Measurements from ENCODE around the gene E2F4. TPM values are rescaled to one million over a fixed set of nuclear protein-coding genes. Genes with fewer than 3 reads are reported as not detected.
A peak's percentile ranks its signal among the peaks of the same experiment; 100 is the strongest.

E2F4 gene
- polyA plus RNA-seq, 1 donor (not counting 4 experiments of a cell fraction or from before 2014, with no cell fraction given), result 64.7 TPM

DNA sequence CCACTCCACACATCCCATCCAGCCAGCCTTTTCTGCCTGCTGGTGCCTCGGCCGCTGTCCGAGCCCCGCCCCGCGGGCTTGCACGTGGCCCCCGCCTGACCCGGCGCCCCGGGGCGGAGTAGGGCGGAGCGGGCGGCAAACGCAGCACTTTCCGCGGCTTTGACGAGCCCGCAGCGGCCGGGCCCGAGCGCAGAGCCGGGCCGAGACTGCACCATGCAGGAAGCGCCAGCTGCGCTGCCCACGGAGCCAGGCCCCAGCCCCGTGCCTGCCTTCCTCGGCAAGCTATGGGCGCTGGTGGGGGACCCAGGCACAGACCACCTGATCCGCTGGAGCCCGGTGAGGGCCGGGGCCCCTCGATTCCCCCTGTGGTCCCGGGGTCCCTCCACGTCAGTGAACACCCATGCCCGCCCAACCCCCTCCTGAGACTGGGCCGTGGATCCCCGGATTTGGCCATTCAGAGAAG, 27.3 kb upstream of the E2F4 start, which contains the start of gene HSF4:
Gene HSF4 (plus strand): TSS at position 147 of the 463 bp plus-strand sequence. CDS start 67 bp downstream, at position 214.
- H3K4me1 ChIP-seq (ENCODE audit: control insufficient read depth, extremely low read depth, insufficient read depth, low read length), result peaks cover 25% of the 10 kb centered on the region
- peak within 1 kb of the TSS; percentile 36 for H2AFZ ChIP-seq (ENCODE audit: control insufficient read depth, low read length)
- H3K9me1 ChIP-seq (ENCODE audit: control insufficient read depth, extremely low read depth, insufficient read depth, low read length), result no peaks in the 10 kb centered on the region
- H3K79me2 ChIP-seq (ENCODE audit: control insufficient read depth, insufficient read depth, low read length), result no peaks in the 10 kb centered on the region
- dilution Hi-C loops (cut with MboI; ENCODE audit: extremely low pct_ligation_motif_present, low sequenced_read_pairs), result no loop called here
- no peaks in the 10 kb centered on the region for H3K36me3 ChIP-seq (ENCODE audit: control insufficient read depth in 2 of 2, extremely low read depth in 1 of 2, insufficient read depth in 2 of 2, low read length in 2 of 2)
- peaks cover 7% of the 10 kb centered on the region for H3K27me3 ChIP-seq (ENCODE audit: control insufficient read depth, extremely low read depth, insufficient read depth, low read length)
- H3K4me2 ChIP-seq (ENCODE audit: control insufficient read depth, extremely low read depth, insufficient read depth, low read depth, low read length), result peak within 1 kb of the TSS; percentile 65
- H4K20me1 ChIP-seq (ENCODE audit: control insufficient read depth, extremely low read depth, insufficient read depth, low read length), result no peaks in the 10 kb centered on the region
- no peak within 1 kb of the TSS for H3K9ac ChIP-seq (ENCODE audit: control insufficient read depth, extremely low read depth, insufficient read depth, low read length)
- DNase-seq (ENCODE audit: low read depth, low spot score) (no peak), FAIRE-seq (no peak)
- peak within 1 kb of the TSS in 2 of 3 experiments; percentile 16 to 56 for H3K4me3 ChIP-seq (ENCODE audit: control insufficient read depth in 2 of 3, extremely low read depth in 1 of 3, insufficient read depth in 2 of 3, low read depth in 1 of 3, low read length in 3 of 3)
- no peaks in the 10 kb centered on the region for H3K9me3 ChIP-seq (ENCODE audit: control insufficient read depth, low read depth, low read length)
- no peak within 1 kb of the TSS for H3K27ac ChIP-seq (ENCODE audit: control insufficient read depth, insufficient read depth, low read length)
- TF ChIP-seq, protein P1, sequence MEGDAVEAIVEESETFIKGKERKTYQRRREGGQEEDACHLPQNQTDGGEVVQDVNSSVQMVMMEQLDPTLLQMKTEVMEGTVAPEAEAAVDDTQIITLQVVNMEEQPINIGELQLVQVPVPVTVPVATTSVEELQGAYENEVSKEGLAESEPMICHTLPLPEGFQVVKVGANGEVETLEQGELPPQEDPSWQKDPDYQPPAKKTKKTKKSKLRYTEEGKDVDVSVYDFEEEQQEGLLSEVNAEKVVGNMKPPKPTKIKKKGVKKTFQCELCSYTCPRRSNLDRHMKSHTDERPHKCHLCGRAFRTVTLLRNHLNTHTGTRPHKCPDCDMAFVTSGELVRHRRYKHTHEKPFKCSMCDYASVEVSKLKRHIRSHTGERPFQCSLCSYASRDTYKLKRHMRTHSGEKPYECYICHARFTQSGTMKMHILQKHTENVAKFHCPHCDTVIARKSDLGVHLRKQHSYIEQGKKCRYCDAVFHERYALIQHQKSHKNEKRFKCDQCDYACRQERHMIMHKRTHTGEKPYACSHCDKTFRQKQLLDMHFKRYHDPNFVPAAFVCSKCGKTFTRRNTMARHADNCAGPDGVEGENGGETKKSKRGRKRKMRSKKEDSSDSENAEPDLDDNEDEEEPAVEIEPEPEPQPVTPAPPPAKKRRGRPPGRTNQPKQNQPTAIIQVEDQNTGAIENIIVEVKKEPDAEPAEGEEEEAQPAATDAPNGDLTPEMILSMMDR (optimal IDR thresholded peaks at IDR 0.05 in 1 of 3, IDR thresholded peaks at IDR 0.05 in 1 of 3, conservative IDR thresholded peaks at IDR 0.05 in 1 of 3; ENCODE audit: extremely low read depth in 1 of 3, insufficient read depth in 2 of 3, low read length in 3 of 3), result no peak

DNA sequence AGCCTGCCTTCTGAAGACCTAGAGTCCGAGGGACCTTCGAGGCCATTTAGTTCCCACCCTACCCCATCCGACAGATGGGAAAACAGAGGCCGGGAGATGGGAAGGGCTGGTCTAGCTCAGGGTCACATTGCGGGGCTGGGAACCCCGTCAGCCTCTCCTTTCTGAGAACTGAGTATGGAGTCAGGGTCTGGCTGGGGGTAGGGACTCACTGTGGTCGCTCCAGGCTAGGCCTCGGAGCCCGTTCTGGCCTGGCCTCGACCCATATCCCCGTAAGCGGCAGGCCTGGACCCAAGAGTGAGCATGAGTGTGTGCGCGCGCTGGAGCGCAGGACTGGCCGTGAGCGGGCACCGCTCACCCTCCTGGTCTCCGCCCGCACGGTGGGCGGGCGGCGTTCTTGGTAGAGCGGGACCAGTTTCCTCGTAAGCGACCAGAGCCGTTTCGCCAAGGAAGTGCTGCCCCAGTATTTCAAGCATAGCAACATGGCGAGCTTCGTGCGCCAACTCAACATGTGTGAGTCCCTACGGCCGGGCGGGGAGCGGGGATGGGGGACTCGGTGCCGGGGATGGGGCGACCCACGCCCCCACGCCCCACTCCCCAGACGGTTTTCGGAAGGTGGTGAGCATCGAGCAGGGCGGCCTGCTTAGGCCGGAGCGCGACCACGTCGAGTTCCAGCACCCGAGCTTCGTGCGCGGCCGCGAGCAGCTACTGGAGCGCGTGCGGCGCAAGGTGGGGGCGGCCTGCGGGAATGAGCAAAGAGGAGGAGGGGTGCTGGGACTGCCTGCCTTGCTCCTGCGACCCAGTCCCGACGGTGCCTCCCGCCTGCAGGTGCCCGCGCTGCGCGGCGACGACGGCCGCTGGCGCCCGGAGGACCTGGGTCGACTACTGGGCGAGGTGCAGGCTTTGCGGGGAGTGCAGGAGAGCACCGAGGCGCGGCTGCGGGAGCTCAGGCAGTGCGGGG, 26.6 kb upstream of the E2F4 start:
- no peak overlapping the region for H3K27ac ChIP-seq (ENCODE audit: control insufficient read depth, insufficient read depth, low read length)
- DNase-seq (ENCODE audit: low read depth, low spot score) (no peak), FAIRE-seq (no peak)
- no peak overlapping the region for H2AFZ ChIP-seq (ENCODE audit: control insufficient read depth, low read length)
- H3K4me3 ChIP-seq (ENCODE audit: control insufficient read depth in 2 of 3, extremely low read depth in 1 of 3, insufficient read depth in 2 of 3, low read depth in 1 of 3, low read length in 3 of 3), result no peak overlapping the region
- peaks cover 31% of the 10 kb centered on the region for H3K4me1 ChIP-seq (ENCODE audit: control insufficient read depth, extremely low read depth, insufficient read depth, low read length)
- dilution Hi-C loops (cut with MboI; ENCODE audit: extremely low pct_ligation_motif_present, low sequenced_read_pairs), result no loop called here
- H3K9me1 ChIP-seq (ENCODE audit: control insufficient read depth, extremely low read depth, insufficient read depth, low read length), result no peaks in the 10 kb centered on the region
- peaks cover 7% of the 10 kb centered on the region for H3K27me3 ChIP-seq (ENCODE audit: control insufficient read depth, extremely low read depth, insufficient read depth, low read length)
- no peaks in the 10 kb centered on the region for H4K20me1 ChIP-seq (ENCODE audit: control insufficient read depth, extremely low read depth, insufficient read depth, low read length)
- H3K79me2 ChIP-seq (ENCODE audit: control insufficient read depth, insufficient read depth, low read length), result no peaks in the 10 kb centered on the region
- H3K36me3 ChIP-seq (ENCODE audit: control insufficient read depth in 2 of 2, extremely low read depth in 1 of 2, insufficient read depth in 2 of 2, low read length in 2 of 2), result no peaks in the 10 kb centered on the region
- H3K9me3 ChIP-seq (ENCODE audit: control insufficient read depth, low read depth, low read length), result no peaks in the 10 kb centered on the region
- no peak overlapping the region for H3K9ac ChIP-seq (ENCODE audit: control insufficient read depth, extremely low read depth, insufficient read depth, low read length)
- no peak overlapping the region for H3K4me2 ChIP-seq (ENCODE audit: control insufficient read depth, extremely low read depth, insufficient read depth, low read depth, low read length)
- TF ChIP-seq, protein P1 (optimal IDR thresholded peaks at IDR 0.05 in 1 of 3, IDR thresholded peaks at IDR 0.05 in 1 of 3, conservative IDR thresholded peaks at IDR 0.05 in 1 of 3; ENCODE audit: extremely low read depth in 1 of 3, insufficient read depth in 2 of 3, low read length in 3 of 3), result no peak
- TF ChIP-seq EZH2 (IDR thresholded peaks at IDR 0.05; ENCODE audit: low read length), result no peak
